GM19438 (cell line): Measurements from ENCODE around the gene OR52E1.
"Not testable (repeated sequence)": the region's sequence is repeated elsewhere in the genome, so short reads cannot be mapped to it uniquely, and the experiment has no call there.

ENCODE experiments used
- ATAC-seq: cut with Tn5 transposase; IDR thresholded peaks from one replicate; pipeline ENCODE4 v1.9.1; 2021; ENCODE audit warnings: low read depth; ENCODE audit not compliant: unreplicated experiment

Gene OR52E1

DNA sequence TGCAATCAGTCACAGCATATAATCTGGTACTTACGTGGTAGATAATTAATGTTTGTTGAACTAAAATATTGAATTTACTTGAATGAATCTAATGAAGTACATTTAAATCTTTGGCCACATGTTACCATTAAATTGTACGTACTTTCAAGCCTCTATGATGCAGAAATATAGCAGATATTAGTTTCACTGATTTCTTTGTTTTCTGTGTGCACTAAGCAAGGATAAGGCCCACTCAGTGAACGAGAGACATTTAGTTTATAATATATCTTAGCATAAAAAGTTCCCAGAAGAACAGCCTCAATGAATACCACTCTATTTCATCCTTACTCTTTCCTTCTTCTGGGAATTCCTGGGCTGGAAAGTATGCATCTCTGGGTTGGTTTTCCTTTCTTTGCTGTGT, at the start of gene OR52E1:
OR52E1 (plus strand) TSS at position 301 of the 400 bp plus-strand sequence.
- ATAC-seq = no peak

DNA sequence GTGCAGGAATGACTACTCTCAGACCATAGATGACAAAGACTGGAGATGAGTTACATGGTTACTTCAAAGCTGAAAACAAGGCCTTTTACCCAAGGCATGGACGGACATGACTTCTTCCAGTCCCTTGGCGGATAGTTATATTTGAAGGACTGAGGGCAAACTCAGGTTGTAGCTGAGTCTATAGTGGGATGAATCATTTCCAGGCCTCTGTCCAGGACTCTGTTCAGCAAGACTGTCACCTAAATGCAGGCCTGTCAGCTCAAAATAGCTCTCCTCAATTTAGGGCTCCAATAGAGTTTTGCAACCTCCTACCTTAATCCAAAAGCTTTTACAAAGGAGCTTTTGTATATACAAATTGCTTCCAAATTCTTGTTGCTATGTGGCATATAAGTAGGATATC, 47.4 kb upstream of the OR52E1 start:
- ATAC-seq = no peak

DNA sequence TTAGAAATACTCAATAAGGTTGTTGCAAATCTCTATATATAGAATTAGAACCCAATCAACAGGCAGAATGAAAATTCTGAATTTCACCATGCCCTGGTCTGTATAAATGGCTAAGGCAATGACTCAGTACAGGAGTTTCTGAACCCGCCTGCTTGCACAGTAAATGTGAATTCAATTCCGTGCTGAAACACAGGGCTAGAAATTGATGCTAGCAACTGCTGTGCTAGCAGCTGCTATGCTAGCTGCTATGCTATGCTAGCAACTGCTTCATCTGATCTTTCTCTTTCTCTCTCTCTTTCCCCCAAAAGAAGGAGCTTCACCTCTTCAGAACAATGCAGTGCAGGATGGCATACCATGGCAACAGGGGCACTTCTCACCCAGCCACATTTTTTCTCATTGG, 32.7 kb upstream of the OR52E1 start:
- ATAC-seq = no peak

DNA sequence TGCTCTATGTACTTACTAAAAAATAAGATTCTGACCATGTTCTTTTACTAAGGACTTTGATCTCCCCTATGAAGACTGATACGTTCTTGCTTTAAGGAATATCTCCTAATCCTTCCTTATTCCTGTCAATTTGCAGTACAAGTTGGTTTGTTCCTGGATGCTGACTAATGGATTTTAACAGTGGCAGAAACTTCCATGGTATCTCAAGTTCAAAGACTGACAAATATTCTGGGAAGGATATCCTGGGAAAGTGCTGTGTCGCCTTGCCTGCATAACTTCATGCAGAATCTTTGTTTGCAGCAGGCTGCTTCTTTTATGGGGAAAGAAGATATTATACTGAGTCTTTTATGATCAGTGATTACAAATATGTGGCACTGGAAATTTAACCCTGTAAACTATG, 31.4 kb upstream of the OR52E1 start:
- no peak for ATAC-seq

DNA sequence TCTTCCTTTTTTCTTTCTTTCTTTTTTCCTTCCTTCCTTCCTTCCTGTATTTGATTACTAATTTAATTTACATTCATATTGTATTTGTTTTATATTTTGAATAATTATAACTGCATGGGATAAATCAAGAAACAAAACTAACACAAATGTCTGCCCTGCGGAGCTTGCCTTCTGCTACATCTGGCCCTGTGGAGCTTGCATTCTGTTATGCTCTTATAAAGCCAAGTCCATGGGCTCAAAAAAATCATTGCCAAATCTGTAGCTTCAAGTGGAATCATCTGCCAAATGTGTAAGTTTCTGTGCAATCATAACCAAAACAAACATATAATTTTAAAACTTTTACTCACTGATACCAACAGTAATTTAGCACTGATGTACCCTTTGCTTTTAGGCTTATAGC, 31.0 kb upstream of the OR52E1 start:
- no peak for ATAC-seq

DNA sequence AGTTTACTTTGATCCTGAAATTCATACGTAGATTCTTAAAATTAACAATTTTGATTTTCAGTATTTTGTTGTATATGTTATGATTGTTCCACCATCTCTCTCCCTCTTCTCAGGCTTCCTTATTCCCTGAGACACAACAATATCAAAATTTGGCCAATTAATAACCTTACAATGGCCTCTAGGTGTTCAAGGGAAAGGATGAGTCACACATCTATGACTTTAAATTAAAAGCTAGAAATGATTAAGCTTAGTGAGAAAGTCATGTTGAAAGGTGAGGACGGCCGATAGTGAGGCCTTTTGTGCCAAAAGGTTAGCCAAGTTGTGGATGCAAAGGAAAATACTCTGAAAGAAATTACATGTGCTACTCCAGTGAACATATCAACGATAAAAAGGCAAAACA, 28.5 kb upstream of the OR52E1 start:
- ATAC-seq = no peak

DNA sequence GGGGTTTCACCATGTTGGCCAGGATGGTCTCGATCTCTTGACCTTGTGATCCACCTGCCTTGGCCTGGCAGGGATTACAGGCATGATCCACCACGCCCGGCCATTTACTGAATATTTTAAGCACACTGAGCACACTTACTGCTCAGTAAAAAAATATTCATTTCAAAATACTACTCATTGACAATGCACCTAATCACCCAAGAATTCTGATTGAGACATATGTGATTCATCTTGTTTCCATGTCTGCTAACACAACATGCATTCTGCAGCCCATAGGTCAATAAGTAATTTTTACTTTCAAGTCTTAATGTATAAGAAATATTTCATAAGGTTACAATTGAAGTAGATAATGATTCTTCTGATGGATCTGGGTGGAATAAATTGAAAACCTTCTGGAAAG, 27.3 kb upstream of the OR52E1 start:
- no peak for ATAC-seq

DNA sequence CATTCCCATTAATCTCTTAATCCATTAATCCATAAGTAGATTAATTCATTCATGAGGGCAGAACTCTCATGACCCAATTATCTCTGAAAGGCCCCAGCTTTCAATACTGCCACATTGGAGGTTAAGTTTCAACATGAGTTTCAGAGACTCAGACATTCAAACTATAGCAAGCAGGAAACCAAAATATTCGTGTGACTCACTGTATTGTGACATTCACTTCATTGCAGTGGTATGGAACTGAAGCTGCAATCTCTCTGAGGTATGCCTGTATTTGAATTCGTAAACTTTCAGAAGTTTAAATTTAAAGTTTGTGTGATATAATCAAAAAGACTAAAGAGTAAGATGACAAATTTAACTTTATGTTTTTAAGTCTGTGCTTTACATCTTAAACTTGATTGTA, 26.0 kb upstream of the OR52E1 start:
- ATAC-seq = no peak

DNA sequence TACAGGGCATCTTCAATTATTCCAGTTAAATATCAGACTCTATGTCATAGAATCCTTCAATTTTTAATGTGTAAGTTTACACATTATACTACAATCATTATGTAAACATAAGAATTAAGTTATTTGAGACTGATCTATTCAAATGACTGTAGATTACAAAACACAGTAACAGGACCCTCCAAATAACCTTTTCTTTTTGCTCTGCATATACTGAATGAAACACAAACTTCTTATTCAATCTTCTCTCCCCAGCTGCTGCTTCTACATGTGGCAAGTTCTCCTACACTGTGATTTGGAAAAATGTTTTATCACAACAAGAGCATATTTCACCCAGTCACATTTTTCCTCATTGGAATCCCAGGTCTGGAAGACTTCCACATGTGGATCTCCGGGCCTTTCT, 23.1 kb upstream of the OR52E1 start, which contains the start of gene OR52J3:
OR52J3 (plus strand) TSS at position 301 of the 400 bp plus-strand sequence; CDS start at position 301, 0 bp downstream.
- no peak for ATAC-seq

DNA sequence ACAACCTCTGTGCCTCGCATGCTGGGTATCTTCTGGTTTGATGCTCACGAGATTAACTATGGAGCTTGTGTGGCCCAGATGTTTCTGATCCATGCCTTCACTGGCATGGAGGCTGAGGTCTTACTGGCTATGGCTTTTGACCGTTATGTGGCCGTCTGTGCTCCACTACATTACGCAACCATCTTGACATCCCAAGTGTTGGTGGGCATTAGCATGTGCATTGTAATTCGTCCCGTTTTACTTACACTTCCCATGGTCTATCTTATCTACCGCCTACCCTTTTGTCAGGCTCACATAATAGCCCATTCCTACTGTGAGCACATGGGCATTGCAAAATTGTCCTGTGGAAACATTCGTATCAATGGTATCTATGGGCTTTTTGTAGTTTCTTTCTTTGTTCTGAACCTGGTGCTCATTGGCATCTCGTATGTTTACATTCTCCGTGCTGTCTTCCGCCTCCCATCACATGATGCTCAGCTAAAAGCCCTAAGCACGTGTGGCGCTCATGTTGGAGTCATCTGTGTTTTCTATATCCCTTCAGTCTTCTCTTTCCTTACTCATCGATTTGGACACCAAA, 22.5 kb upstream of the OR52E1 start:
- ATAC-seq = no peak

DNA sequence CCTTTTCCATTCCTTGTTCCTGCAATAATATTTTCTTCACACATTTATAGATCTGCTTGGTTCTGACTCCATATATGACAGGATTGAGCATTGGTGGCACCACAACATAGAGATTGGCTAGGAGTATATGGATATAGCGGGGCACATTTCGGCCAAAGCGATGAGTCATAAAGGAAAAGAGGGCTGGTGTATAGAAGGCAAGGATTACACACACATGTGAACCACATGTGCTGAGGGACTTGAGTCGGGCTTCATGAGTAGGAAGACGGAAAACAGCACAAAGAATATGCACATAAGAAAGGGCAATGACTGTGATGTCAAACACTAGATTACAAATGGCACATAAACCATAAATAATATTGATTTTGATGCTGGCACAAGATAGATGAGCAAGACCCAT, 10.7 kb upstream of the OR52E1 start:
- ATAC-seq = not testable (repeated sequence)

DNA sequence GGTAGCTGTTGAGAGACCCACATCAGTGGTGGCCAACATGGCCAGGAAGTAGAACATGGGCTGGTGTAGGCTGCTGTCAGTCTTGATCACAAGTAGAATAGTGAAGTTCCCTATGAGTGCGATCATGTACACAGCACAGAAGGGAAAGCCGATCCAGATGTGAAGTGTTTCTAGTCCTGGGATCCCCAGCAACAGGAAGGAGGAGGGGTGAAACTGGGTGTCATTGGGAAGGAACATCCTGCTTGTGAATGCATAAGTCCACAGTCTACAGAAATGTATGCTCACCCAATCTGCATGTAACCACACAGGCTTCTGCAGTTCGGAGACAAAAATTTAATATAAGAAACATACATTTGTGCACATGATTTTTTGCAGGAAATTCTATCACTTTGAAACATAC, 10.0 kb upstream of the OR52E1 start, which contains the start of gene OR52E2:
OR52E2 (minus strand) TSS at position 237 of the 400 bp plus-strand sequence; CDS start at position 237, 0 bp downstream.
- no peak for ATAC-seq

DNA sequence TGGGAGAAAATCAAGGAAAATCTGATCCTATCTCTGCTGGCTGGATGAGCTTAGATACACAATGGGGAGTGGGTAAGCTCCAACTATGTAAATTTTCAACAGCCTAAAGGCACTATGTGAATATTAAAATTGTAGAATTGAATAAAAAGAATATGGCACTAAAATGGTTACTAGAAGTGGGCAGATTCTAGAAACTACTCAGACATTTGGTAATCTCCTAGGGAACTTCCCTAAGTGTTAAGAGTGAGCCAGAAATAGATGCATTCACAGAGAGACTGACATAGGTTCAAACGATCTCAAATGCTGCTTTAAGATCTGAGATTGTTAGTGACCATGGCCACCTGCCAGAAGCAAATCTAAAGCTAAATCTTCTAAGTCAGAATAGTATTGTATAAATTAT, 4.3 kb upstream of the OR52E1 start:
- ATAC-seq = no peak

DNA sequence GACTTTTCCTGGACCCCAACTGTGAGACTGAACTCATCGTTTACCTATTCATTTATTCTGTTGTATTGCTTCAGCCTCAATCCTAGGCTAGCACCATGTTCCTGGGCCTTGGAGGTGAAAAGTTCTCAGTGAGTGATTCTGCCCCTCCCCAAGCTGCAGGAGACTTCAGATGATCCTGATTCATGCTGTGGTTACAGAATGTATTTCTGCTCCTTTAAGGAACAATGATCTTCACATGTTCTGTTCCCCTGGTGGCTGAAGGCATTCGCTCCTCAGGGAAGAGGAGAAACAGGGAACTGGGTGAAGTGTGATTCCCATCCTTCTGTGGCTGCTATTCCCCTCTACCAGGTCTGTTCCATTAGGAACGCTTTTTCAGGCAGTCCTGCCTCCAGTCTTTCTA, 2.4 kb downstream of the OR52E1 start:
- no peak for ATAC-seq

DNA sequence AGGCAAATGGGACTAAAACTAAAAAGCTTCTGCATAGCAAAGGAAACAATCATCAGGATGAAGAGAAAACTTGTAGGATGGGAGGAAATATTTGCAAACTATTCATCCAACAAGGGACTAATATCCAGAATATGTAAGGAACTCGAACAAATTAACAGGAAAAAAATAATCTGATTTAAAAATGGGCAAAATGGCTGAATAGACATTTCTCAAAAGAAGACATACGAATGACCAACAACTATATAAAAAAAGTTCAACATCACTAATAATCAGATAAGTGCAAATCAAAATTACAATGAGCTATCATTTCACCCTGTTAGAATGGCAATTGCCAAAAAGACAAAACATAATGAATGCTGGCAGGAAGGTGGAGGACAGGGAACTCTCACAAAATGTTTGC, 12.0 kb downstream of the OR52E1 start:
- ATAC-seq = no peak

DNA sequence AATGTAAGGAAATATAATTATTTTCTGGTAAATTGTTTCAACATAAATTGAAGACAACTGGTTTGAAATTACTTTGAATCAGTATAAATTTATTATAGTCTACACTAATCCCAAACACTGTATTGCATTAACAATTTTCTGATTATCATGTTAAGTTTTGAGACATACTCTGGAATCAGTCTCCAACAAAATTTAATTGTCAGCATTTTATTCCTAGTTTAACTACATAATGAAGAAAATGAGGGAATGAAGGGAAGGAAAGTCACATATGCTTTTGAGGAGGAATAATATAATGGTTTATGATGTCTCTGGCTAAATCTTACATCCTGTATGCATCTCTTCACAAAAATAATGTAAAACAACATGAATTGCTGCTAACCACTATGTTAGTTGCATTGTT, 14.2 kb downstream of the OR52E1 start:
- ATAC-seq = no peak

DNA sequence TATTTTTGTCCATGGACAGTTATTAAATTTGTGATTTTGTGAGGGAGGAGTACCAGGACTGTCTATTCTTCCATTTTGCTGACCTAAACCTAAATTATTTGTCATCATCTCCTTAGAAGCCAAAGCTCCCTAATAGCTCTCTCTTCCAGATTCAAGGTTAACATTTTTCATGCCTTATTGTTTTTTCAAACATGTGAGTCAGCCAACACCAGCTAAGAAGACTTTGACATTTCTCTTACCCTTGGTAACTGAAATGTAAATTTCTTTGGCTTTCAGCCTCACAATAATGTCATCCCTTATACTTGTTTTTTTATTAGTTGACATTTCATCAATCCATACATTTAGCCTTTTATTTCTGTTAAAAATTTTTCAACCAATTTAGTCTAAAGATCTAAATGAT, 19.2 kb downstream of the OR52E1 start:
- no peak for ATAC-seq

DNA sequence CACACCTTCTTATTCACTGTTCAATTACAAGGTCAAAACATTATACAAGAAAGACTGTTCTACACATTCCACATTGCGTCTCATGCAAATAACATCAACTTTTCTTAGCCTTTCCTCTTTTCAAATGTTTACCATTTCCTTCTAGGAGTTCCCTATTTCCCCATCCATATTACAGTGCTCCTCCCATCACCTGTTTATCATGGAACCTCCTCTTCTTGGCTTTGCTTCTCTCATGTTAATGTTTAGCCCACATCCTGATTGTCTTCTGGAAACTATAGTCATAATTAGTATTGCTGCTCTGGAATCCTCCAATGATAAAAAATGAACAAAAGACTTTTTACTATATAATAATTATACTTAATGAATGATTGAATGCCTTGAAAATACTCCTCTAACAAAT, 21.3 kb downstream of the OR52E1 start:
- no peak for ATAC-seq

DNA sequence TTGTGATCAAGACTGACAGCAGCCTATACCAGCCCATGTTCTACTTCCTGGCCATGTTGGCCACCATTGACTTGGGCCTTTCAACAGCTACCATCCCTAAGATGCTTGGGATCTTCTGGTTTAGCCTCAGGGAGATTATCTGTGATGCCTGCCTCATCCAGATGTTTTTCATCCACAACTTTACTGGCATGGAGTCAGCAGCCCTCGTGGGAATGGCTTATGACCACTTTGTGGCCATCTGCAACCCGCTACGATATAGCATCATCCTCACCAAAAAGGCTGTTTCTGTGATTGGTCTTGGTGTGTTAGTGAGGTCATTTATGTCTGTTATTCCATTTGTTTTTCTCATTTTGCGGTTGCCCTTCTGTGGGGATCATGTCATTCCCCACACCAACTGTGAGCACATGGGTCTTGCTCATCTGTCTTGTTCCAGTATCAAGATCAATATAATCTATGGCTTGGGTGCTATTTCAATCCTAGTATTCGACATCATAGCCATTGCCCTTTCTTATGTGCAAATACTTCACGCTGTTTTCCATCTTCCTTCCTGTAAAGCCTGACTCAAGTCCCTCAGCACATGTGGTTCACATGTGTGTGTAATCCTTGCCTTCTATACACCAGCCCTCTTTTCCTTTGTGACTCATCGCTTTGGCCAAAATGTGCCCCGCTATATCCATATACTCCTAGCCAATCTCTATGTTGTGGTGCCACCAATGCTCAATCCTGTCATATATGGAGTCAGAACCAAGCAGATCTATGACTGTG, 23.6 kb downstream of the OR52E1 start:
- ATAC-seq = no peak

DNA sequence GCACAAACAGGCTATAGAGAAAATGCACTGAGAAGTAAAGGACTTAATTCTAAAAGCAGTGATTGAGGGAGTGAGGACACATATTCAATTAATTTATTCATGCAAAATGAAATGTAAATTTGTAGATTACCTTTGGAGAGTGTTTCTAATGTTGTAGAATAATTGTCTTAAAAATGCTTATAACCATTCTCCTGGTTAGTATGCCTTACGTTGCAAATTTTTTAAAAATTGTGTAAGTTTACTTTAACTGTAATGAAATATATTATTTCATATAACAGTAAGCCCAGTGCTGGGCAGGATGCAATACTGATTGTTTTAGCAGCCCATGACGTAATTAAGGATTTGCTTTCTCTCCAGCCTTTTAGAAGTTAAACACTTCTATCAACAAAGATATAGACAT, 26.6 kb downstream of the OR52E1 start:
- ATAC-seq = no peak

DNA sequence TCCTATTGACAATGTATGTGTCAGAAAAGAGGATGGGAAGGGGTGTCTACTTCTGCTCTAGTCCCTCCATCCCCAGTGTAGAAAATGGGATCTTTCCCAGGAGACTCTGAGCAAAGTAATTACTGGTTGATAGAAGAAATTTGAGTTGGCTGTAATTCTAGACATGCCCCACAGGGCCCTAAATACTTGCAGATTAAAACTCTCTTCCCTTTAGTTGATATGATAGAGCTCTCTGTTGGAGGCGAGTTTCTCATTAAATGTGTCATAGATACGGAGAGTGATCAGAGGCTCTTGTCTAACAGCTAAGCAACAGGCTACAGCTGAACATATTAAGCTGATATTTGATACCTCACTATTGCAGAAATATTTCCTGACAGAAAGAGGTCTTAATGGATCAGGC, 32.9 kb downstream of the OR52E1 start:
- no peak for ATAC-seq

DNA sequence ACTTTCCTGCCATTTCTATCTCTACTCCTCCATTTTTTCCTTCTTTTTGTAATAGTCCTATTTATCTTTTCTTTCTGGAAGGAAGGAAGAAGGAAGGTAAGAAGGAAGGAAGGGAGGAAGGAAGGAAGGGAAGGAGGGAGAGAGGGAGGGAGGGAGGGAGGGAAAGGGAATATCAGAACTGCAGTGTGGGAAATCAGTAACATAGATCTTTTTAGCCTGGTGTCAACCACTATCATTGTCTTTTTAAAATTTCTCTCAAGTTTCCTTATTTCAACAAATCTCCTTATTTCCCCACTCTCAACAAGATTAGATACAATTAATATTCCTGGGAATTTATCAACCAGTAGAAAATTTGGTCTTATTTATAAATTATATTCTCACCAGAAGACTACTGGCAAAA, 33.7 kb downstream of the OR52E1 start:
- no peak for ATAC-seq
